ENCODE results near the gene CCNY.

CCNY gene

GRCh38 chr10:35503578-35503977 lies 167.3 kb downstream of the CCNY start:
- H3K79me2 ChIP-seq (ENCODE audit: control insufficient read depth, low read length) = peaks cover 21% of the 10 kb centered on the region
- H3K9me3 ChIP-seq (ENCODE audit: control insufficient read depth, insufficient read depth, low read length) = no peaks in the 10 kb centered on the region
- H4K20me1 ChIP-seq (ENCODE audit: control insufficient read depth, insufficient read depth, low read depth, low read length) = no peaks in the 10 kb centered on the region
- H3F3A ChIP-seq (ENCODE audit: control insufficient read depth, insufficient read depth) = no peaks in the 10 kb centered on the region
- H3K27me3 ChIP-seq (ENCODE audit: control insufficient read depth, low read length) = no peaks in the 10 kb centered on the region
- H3K4me3 ChIP-seq (ENCODE audit: low read length) = no peak overlapping the region
- no peaks in the 10 kb centered on the region for H3K9me2 ChIP-seq (replicated peaks; ENCODE audit: control insufficient read depth, low read length)
- peaks cover 36% of the 10 kb centered on the region for H3K4me1 ChIP-seq (ENCODE audit: control insufficient read depth, low read length)
- TF ChIP-seq CTCF (IDR thresholded peaks at IDR 0.05; ENCODE audit: low read depth, low read length, poor library complexity, severe bottlenecking) (no peak), EZH2phosphoT487 (IDR thresholded peaks at IDR 0.05; ENCODE audit: borderline replicate concordance, low read length) (no peak)
- H3K4me2 ChIP-seq (ENCODE audit: low read length) = no peak overlapping the region
- no peak overlapping the region for H3K27ac ChIP-seq (ENCODE audit: low read depth, low read length)
- H3K36me3 ChIP-seq (ENCODE audit: control insufficient read depth, low read length) = no peaks in the 10 kb centered on the region

GRCh38 chr10:35504132-35504531 lies 167.8 kb downstream of the CCNY start:
- TF ChIP-seq CTCF (IDR thresholded peaks at IDR 0.05; ENCODE audit: low read depth, low read length, poor library complexity, severe bottlenecking) (no peak), EZH2phosphoT487 (IDR thresholded peaks at IDR 0.05; ENCODE audit: borderline replicate concordance, low read length) (no peak)
- Histone ChIP-seq H3K4me3 (ENCODE audit: low read length) (no peak overlapping the region), H3K79me2 (ENCODE audit: control insufficient read depth, low read length) (peaks cover 16% of the 10 kb centered on the region), H3K36me3 (ENCODE audit: control insufficient read depth, low read length) (no peaks in the 10 kb centered on the region), H3K9me2 (replicated peaks; ENCODE audit: control insufficient read depth, low read length) (no peaks in the 10 kb centered on the region), H4K20me1 (ENCODE audit: control insufficient read depth, insufficient read depth, low read depth, low read length) (no peaks in the 10 kb centered on the region), H3K4me1 (ENCODE audit: control insufficient read depth, low read length) (peaks cover 36% of the 10 kb centered on the region), H3K27me3 (ENCODE audit: control insufficient read depth, low read length) (no peaks in the 10 kb centered on the region), H3K4me2 (ENCODE audit: low read length) (no peak overlapping the region), H3K9me3 (ENCODE audit: control insufficient read depth, insufficient read depth, low read length) (no peaks in the 10 kb centered on the region), H3F3A (ENCODE audit: control insufficient read depth, insufficient read depth) (no peaks in the 10 kb centered on the region), H3K27ac (ENCODE audit: low read depth, low read length) (no peak overlapping the region)

DNA sequence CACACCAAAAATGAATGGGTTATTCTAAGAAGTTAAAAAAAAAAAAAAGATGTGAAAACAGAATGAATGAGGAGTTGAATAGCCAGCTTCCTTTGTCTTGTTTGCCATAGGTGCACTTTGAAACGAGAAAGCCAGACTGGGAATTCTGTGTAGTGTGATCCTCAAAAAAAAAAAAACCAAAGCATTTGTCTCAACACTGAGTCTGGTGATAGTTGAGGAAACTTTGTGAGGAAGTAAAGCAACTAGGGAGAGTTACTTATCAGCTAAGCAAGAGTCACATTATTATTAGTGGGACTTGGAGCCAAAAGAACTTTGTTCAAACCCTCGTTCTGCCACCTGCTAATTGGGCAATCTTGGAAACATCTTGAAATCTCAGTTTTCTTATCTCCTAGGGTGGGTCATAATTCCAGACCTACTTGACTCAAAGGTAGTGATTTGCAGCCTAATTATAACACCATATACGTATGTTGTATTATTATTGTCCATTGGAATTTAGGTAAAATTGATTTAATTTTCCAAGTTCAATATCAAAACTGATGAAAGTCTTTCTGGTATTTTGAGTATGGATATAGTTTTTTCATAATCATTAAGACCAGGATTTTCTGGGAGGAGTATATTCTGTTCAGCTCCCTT lies 169.0 kb downstream of the CCNY start:
- TF ChIP-seq EZH2phosphoT487 (IDR thresholded peaks at IDR 0.05; ENCODE audit: borderline replicate concordance, low read length) (no peak), CTCF (IDR thresholded peaks at IDR 0.05; ENCODE audit: low read depth, low read length, poor library complexity, severe bottlenecking) (no peak)
- H3K4me2 ChIP-seq (ENCODE audit: low read length) = no peak overlapping the region
- H3K4me1 ChIP-seq (ENCODE audit: control insufficient read depth, low read length) = peaks cover 42% of the 10 kb centered on the region
- no peak overlapping the region for H3K27ac ChIP-seq (ENCODE audit: low read depth, low read length)
- H3K9me3 ChIP-seq (ENCODE audit: control insufficient read depth, insufficient read depth, low read length) = no peaks in the 10 kb centered on the region
- peaks cover 10% of the 10 kb centered on the region; the same call in 1 of the 2 replicates for H3K79me2 ChIP-seq (ENCODE audit: control insufficient read depth, low read length)
- H3K4me3 ChIP-seq (ENCODE audit: low read length) = no peak overlapping the region
- H3F3A ChIP-seq (ENCODE audit: control insufficient read depth, insufficient read depth) = no peaks in the 10 kb centered on the region
- no peaks in the 10 kb centered on the region for H4K20me1 ChIP-seq (ENCODE audit: control insufficient read depth, insufficient read depth, low read depth, low read length)
- H3K9me2 ChIP-seq (replicated peaks; ENCODE audit: control insufficient read depth, low read length) = no peaks in the 10 kb centered on the region
- H3K36me3 ChIP-seq (ENCODE audit: control insufficient read depth, low read length) = no peaks in the 10 kb centered on the region
- no peaks in the 10 kb centered on the region for H3K27me3 ChIP-seq (ENCODE audit: control insufficient read depth, low read length)

Data from DOHH2 (cell line).